ENCODE data around the gene SNRNP70.
A peak's percentile ranks its signal among the peaks of the same experiment; 100 is the strongest.

Gene SNRNP70

DNA sequence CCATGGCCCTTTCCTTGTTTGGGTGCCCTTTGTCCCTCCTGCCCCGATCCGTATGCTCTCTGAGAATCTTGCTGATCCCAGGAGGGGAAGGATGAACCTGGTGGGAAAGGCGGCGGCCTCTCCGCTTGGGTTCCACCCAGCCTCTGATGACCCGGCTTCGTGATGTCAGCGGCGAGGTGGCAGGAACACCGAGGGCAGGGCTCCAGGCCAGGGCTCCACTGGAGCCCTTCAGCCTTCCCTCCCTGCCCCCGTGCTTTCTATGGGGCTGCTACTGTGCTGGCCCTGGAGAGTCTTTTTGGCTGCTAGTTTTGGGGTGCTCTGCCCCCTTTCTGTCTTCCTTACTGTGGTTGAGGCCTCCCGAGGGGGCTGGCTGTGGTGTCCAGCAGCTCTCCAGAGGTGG lies 17.1 kb downstream of the SNRNP70 start:
- DNase-seq = no peak

GRCh38 chr19:49103331-49104085 lies 18.3 kb downstream of the SNRNP70 start:
- DNase-seq = no peak

DNA sequence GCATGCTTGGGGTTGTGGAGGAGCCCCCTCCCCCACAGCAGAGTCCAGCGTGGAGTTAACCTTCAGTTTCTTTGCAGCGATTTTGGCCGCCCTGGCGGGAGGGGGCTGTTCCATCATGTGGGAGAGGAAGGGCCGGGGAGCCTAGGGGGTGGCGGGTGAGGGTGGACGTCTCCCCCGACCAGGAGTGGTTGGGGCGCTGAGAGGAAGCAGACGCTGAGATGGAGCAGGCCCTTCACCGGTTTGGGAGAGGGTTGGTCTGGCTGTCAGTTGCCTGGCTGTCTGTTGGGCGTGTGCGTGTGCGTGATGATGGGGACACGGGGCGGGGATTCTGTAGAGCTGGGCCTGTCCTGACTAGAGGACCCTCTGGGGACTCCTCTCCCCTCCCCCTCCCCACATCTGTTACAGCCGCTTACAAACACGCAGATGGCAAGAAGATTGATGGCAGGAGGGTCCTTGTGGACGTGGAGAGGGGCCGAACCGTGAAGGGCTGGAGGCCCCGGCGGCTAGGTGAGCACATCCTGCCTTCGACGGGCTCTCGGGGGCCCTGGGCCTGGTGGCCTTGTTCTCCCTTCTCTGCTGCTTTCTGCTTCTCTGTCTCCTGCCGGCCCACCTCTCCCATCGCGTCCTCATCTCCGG lies 19.1 kb downstream of the SNRNP70 start:
- DNase-seq = no peak

GRCh38 chr19:49106648-49107135 lies 21.4 kb downstream of the SNRNP70 start:
- DNase-seq = peak; percentile 85

- no peak for DNase-seq
These were observed 22.6 kb downstream of the SNRNP70 start for GRCh38 chr19:49107625-49108459.

- no peak for DNase-seq
These were observed 23.8 kb downstream of the SNRNP70 start for GRCh38 chr19:49109051-49109450.

- DNase-seq = no peak
These were observed 24.4 kb downstream of the SNRNP70 start for GRCh38 chr19:49109569-49110233.

- DNase-seq = no peak
These were observed 25.3 kb downstream of the SNRNP70 start for GRCh38 chr19:49110567-49110966.

DNA sequence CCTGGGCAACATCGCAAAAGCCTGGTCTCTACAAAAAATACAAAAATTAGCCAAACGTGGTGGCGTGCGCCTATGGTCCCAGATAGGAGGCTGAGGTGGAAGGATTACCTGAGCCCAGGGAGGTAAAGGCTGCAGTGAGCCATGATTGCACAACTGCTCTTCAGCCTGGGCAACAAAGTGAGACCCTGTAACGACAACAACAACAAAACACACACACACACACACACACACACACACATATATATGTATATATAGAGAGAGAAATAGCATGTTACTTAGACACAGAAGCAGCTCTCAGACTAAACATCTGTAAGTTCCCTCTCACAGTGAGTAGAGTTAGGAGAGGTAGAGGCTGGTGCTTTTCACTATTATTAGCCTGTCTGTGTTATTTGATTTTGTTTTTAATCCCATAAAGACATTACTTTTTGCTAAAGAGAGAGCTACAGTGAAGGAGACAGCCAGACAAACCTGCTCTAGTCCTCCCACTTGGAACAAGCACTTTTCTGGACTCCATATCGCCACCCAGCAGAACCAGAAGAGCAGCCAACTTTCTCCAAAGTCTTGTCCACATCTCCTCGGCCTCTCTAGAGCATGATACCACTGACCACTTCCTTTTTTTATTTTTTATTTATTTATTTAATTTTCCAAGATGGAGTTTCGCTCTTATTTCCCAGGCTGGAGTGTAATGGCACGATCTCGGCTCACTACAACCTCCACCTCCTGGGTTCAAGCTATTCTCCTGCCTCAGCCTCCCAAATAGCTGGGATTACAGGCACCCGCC lies 26.2 kb downstream of the SNRNP70 start:
- no peak for DNase-seq

GRCh38 chr19:49113762-49114629 lies 28.7 kb downstream of the SNRNP70 start, which contains the start of gene LIN7B:
TSS of gene LIN7B (plus strand) at chr19:49114370. CDS start at chr19:49114405, 35 bp downstream.
- DNase-seq = peak; percentile 81

GRCh38 chr19:49114630-49115363 lies 29.5 kb downstream of the SNRNP70 start:
- DNase-seq = peak; percentile 59

DNA sequence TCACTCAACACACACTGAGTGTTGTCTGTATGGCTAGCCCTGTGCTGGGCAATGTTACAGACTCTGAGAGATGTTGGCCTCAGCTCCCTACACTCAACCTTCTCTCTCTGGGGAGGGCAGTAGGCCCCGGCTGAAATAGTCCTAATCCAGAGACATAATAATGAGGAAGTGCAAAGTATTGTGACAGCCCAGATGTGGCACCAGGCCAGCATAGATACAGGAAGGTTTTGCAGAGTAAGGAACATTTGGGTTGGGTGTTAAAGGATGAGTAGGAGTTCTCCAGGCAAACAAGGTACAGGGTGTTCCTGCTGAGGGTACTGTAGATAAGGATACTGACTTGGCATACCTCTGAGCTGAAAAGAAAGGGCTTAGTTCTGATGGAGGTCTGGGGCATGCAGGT lies 31.3 kb downstream of the SNRNP70 start:
- no peak for DNase-seq

DNA sequence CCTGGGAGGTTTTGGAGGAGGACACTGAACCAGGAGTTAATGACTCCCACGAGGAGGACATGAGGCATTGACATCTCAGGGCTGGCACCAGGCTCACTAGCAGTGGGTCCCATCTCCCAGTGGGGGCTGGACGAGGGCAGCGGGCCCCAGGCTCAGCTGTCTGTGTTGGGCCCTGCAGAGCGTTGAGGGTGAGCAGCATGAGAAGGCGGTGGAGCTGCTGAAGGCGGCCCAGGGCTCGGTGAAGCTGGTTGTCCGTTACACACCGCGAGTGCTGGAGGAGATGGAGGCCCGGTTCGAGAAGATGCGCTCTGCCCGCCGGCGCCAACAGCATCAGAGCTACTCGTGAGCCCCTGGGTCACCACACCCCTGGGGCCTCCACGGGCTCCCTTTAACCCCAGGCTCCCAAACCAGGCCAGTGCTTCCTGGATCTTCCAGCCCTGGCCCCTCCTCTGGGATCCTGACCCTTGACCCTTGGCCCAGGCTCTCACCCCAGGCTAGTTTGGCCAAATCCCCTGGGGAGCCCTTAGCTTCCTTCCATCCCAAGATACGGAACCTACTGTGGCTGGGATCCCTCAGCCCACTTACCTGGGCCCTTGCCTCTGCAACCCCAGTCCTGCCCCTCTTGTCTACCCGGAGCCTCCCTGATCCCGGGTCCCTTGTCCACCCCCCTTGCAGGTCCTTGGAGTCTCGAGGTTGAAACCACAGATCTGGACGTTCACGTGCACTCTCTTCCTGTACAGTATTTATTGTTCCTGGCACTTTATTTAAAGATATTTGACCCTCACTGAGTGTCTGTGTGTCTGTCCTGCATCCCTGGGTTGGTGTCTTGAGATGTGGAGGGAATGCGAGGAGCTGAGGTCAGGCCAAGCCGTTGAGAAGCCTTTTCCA lies 32.7 kb downstream of the SNRNP70 start:
- DNase-seq = no peak

DNA sequence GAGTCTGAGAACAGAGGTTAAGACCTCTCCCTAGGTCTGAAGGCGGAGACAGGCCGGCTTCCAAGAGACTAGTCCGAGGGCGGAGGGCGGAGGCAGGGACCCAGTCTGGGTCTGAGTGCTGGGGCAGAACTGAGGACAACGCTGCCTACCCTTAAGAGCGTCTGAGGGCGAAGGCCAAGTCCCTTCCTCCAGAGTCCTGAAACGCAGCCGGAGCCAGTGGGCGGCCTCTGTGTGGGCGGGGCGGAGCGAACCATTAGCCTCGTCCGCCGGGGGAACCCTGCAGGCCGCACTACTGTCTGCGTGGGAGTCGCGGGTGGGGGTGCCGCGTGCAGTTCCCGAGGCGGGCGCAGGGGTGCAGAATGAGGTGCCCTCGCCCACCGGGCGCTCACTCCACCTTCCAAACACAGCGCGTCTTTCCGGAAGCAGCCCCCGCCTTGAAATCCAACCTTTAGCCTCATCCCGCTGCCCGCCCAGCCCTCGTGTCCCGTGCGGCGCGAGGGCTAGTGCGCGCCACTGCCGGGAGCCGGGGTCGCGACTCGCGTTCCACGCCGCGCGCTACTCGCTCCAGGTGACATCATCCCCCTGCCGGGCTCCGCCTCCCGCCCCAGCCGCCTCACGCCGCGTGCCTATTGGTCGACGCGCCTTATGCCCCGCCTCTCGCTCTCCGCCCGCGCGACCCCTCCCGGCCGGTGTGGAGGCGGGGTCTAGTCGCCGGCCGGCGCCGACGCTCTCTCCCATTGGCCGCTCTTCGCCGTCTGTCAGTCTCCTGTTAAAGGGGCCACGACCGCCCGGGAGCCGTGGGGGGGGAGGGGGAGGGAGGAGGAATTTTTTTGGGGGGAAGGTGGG lies 33.5 kb downstream of the SNRNP70 start, which contains the start of gene C19orf73:
Gene C19orf73, minus strand, starts transcription at position 579 of the 846 bp plus-strand sequence. Its CDS starts 121 bp downstream, at position 458.
- DNase-seq = peak; percentile 97

DNA sequence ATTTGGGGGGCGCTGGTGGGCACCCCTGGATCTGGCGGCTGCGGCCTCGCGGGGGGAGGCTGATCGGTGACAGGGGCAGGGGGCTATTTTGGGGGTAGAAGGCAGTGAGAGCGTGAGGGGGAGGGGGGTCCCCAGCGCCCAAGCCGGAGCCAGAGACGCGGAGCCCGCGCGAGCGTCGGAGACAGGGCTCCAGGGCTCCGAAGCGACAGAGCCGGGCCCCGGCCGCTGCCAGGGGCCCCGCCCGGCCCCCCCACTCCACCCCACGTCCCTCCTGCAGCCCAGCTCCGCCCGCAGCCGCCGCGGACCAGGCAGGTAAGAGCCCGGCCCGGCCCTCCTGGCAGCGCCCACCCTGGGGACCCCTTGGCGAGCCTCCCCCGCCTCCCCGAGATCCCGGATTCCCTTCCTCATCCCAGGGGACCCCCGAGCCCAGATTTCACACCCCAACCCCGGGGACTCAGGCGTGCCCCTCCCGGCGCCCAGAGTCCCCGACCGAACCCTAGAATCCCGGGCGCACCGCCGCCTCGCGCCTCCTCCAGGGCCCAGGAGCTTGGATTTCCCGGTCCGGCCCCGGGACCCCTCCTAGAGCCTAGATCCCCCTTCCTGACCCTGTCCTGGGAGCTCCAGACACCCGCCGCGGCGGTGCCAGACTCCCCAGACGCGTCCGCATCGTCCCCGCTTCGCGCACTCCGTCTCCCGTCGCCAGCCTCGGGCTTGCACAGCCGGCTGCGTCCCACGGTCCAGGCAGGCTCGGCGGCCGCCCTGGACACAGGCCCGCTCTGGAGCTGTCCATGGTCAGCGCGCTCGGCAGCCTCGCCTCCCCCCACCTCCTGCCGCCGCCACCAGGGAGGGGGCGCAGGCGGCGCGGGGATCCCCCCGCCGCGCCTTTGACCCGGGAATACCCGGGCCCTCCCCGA lies 34.4 kb downstream of the SNRNP70 start, which contains the start of gene PPFIA3:
Gene PPFIA3, plus strand, starts transcription at position 134 of the 914 bp plus-strand sequence. CDS start 8,330 bp downstream, outside the sequence.
- peak; percentile 73 for DNase-seq

GRCh38 chr19:49120325-49120683 lies 35.1 kb downstream of the SNRNP70 start:
- DNase-seq = no peak

- no peak for DNase-seq
These were observed 35.6 kb downstream of the SNRNP70 start for GRCh38 chr19:49120868-49121267.
